ENCODE measurements around the gene TNNT3.

TNNT3 gene

DNA sequence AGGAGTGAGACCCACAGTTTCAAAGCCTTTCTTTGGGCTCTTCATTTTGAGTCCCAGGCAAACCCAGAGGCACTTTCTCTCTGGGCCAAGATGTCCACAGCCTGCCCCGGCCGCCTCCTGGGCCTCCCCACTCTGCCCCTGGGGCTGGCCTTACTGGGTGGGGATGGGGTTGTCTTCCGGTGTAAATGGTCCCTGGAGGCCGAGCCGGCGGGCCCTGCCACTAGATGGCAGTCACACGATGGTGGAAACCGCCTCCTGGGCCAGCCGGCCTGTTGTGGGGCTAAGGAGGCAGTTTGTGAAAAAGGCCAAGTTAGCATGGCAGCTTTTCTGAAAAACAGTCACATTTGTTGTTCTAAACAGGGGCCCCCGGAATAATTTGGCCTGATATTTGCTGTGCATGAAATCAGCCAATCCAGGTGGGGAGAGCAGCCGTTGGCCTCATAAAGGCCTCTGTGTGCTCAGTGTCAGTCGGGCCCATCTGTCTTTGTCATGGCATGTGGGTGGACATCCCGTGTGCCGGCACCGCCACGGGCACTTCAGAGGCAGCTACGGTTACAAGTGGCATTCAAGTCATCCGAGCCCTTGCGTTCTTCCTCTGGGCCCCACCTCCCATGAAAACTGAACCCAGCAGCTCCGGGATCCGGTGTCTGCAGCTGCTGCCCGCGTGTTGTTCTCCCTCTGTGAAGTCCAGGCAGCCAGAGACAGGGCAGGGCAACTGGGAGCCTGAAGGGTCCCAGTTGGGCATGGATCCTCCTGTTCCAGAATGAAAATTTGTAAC is 34.2 kb downstream of the TNNT3 start:
- no peak for DNase-seq (ENCODE audit: low read depth, low spot score)

GRCh38 chr11:1958367-1958766 is 38.9 kb downstream of the TNNT3 start:
- no peak for DNase-seq (ENCODE audit: low read depth, low spot score)

- no peak for DNase-seq (ENCODE audit: low read depth, low spot score)
Observed at GRCh38 chr11:1959786-1960185, 40.3 kb downstream of the TNNT3 start.

DNA sequence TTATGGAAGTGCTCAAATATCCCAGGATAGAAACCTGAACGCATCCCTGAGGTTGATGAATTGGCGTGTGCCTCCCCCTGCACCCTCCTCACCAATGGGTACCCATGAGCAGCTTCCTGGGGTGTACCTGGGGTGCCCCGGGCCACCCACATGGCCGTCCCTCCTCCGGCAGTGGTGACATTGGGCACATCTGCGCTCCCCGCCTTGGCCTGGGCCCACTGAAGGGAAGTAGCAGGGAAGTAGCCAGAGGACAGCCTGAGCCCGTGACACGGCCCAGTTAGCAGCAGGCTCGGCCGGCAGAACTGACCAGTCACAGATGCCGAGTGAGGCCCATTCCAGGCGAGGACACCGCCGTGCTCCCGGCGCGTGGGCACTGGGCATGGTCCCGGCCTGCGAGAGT is 44.4 kb downstream of the TNNT3 start:
- DNase-seq (ENCODE audit: low read depth, low spot score) = no peak

- DNase-seq (ENCODE audit: low read depth, low spot score) = no peak
Observed at GRCh38 chr11:1964348-1964747, 44.8 kb downstream of the TNNT3 start.

DNA sequence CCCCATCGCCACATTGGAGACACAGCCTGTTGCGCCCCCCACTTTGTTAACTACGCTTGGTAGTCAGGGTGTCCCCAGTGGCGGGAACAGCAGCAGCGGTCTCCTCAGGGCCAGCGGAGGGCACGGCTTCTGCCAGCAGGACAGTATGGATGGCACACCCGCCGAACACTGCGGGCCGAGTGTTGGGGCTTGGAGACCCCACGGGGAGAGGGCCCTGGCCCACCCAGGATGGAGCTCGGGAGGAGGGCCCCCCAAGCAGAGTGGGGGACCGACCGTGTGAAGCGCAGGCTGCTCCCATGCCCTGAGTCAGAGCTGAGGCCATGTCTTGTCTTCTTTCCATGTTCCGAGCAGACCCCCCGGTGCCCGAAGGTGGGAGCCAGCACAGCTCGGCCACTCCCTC is 45.5 kb downstream of the TNNT3 start:
- no peak for DNase-seq (ENCODE audit: low read depth, low spot score)

DNA sequence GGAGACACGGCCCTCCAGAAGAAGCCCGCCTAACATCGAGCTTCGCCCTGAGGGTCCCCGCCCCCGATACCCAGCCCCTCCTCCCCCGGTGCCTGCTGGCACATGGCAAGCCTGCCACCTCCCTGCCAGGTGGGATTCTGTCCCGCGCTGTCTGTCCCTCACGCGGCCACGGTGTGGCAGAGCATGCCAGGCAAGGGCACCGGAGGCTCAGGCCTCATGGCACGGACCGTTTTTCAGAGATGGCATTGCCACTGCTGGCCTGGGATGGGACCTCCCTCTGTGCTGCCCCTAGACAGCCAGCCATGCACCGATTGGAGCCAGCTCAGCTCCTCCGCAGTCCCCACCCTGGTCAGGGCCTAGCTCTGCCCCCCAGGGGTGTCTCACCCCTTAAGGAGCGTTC is 47.0 kb downstream of the TNNT3 start:
- DNase-seq (ENCODE audit: low read depth, low spot score) = no peak

GRCh38 chr11:1967641-1968225 is 48.2 kb downstream of the TNNT3 start:
- DNase-seq (ENCODE audit: low read depth, low spot score) = no peak

DNA sequence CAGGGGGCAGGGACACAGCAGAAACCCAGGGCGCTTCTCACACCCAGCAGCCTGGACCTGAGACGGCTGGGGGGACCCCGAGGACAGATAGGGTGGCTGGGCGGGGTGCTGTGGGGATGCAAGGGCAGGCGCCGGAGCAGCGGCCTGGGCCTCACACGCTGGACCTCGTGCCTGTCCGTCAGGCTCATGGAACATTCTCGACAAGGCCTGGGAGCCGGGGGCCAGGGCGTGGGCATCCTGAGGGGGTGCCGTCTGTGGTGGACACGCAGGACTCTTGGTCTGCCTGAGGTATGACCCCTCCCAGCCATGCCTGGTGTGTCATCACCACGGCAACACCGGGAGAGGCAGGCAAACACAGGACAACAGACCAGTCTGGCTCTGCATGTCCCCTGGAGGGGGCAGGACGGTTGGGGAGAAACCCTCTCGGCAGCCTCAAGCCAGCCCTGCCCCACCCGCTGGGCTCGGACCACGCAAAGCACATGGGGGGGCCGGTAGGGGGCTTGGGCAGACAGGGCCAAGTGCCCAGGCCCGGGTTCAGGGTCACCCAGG is 49.0 kb downstream of the TNNT3 start:
- no peak for DNase-seq (ENCODE audit: low read depth, low spot score)

- no peak for DNase-seq (ENCODE audit: low read depth, low spot score)
Observed at GRCh38 chr11:1969035-1969434, 49.5 kb downstream of the TNNT3 start.

GRCh38 chr11:1969776-1970175 is 50.3 kb downstream of the TNNT3 start:
- no peak for DNase-seq (ENCODE audit: low read depth, low spot score)

DNA sequence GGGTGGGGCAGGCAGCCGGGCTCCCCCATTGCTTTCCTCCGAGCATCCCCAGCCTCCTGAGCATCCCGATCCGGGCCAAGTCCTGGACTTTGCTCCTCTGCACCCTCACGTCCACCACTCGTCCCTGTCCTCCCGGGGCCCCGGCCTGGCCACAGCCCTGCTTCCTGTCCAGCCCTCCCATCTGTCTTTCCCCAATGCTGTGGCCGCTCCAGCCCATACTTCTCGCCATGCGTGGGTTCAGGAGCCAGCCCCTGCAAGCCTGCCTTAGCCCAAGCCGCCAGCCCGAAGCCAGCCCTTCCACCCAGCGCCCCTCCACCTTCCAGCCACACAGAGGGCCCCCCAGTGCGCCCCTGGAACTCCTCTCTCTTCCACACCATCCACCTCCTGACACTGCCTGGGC is 51.5 kb downstream of the TNNT3 start:
- DNase-seq (ENCODE audit: low read depth, low spot score) = no peak

- DNase-seq (ENCODE audit: low read depth, low spot score) = no peak
Observed at GRCh38 chr11:1975185-1975584, 55.7 kb downstream of the TNNT3 start.

GRCh38 chr11:1978720-1979473 is 59.4 kb downstream of the TNNT3 start:
- DNase-seq (ENCODE audit: low read depth, low spot score) = no peak

GRCh38 chr11:1979607-1980006 is 60.1 kb downstream of the TNNT3 start:
- no peak for DNase-seq (ENCODE audit: low read depth, low spot score)

GRCh38 chr11:1982873-1983600 is 63.5 kb downstream of the TNNT3 start:
- no peak for DNase-seq (ENCODE audit: low read depth, low spot score)

- DNase-seq (ENCODE audit: low read depth, low spot score) = no peak
Observed at GRCh38 chr11:1983601-1983961, 64.1 kb downstream of the TNNT3 start.

DNA sequence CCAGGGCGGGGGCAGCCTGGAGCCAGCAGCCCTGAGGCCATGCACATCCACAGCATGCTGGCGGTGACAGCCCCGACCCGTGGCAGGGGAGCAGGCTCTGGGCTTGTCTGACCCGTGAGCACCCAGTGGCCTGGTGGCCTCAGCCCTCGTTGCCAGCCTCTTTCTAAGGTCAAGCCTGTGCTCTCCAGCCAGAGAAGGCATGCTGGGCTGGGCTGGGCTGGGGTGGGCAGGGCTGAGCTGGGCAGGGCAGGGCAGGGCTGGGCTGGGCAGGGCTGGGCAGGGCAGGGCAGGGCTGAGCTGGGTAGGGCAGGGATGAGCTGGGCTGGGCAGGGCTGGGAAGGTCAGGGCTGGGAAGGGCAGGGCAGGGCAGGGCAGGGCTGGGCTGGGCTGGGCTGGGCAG is 67.5 kb downstream of the TNNT3 start:
- no peak for DNase-seq (ENCODE audit: low read depth, low spot score)

DNA sequence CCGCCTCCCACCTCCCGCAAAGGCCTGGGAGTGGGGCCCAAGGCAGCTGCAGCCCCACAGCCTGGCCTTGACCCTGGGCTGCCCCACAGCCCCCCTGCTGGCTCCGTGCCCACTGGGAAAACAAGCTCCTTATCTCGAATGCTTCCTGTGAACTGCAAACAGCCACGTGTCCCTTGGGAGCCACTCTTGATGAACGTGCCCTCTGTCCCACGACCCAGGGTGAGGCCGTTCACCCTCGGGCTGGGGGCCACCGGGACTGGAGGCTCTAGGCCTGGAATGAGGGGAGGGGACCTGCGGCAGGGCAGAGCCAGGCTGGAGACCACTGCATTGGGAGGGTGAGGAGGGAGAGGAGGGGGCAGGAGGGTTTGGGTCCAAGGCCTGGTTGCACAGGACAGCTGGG is 68.7 kb downstream of the TNNT3 start:
- DNase-seq (ENCODE audit: low read depth, low spot score) = no peak

Data from activated CD4-positive, CD25-positive, alpha-beta regulatory T cell treated with anti-CD3 and anti-CD28 coated beads, Interleukin-2, amount 50 U/mL, for 16 hours (primary cell).